ENCODE measurements around the gene IRX4.

Gene IRX4

GRCh38 chr5:1833264-1834021 is 49.3 kb downstream of the IRX4 start:
- no peak overlapping the region for H3K9ac ChIP-seq (ENCODE audit: low read length)
- H4K20me1 ChIP-seq (ENCODE audit: insufficient read depth, low read length) = no peaks in the 10 kb centered on the region
- DNase-seq = no peak
- no peak overlapping the region for H3K4me3 ChIP-seq (ENCODE audit: low read length)
- no peak overlapping the region for H3K27ac ChIP-seq (ENCODE audit: low read length)
- no peaks in the 10 kb centered on the region for H3K4me1 ChIP-seq (ENCODE audit: low read length)
- H3K27me3 ChIP-seq (replicated peaks; ENCODE audit: insufficient read depth, low read length) = peaks cover 26% of the 10 kb centered on the region
- H3K79me2 ChIP-seq (ENCODE audit: low read length) = no peaks in the 10 kb centered on the region
- H3K9me2 ChIP-seq (replicated peaks; ENCODE audit: insufficient read depth, low read length) = no peaks in the 10 kb centered on the region
- no peak for TF ChIP-seq CTCF (IDR thresholded peaks at IDR 0.05; ENCODE audit: low read length)
- TF ChIP-seq EZH2phosphoT487 (IDR thresholded peaks at IDR 0.05; ENCODE audit: low read length) = no peak
- TF ChIP-seq EZH2 (optimal IDR thresholded peaks at IDR 0.05; ENCODE audit: low read depth, low read length) = no peak
- no peaks in the 10 kb centered on the region for H3K9me3 ChIP-seq (replicated peaks; ENCODE audit: insufficient read depth, low read length)
- no peaks in the 10 kb centered on the region for H3F3A ChIP-seq (ENCODE audit: insufficient read depth, low read length)
- H3K36me3 ChIP-seq (replicated peaks; ENCODE audit: insufficient read depth, low read length) = no peaks in the 10 kb centered on the region
- no peak overlapping the region for H2AFZ ChIP-seq (ENCODE audit: low read length)
- H3K4me2 ChIP-seq (ENCODE audit: low read depth, low read length) = no peak overlapping the region

DNA sequence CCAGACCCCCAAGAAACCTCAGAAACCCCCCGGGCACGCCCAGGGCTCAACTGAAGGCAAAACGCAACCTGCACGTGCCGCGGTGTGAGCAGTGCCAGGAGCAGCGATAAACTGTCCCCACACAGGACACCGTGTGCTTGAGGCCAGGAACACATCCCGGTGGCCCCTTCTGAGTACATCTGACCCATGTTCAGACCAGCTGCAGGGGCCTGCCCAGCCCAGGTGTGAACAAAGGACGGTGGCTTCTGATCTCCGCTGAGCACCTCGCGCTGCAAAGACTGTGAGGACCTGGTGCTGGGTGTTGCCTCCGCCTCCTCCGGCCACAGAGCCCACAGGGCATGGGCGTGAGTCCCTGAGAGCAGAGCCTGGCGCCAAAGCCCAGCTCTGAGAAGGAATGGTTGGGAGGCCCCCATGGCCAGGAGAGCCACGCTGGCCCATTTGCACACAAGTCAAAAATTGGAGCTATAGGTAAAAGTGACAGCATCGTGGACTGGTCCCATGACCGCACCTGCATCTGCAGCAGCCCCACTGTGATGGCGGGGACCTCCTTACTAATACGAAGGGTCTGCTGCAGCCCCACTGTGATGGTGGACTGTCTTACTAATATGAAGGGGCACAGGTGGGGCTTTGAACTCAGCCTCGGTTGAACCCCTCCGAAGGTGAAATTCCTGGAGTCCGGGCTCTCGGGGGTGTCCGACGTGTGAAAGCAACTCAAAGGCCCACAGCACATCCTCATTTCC is 50.0 kb downstream of the IRX4 start:
- Histone ChIP-seq H3K79me2 (ENCODE audit: low read length) (no peaks in the 10 kb centered on the region), H3K9me3 (replicated peaks; ENCODE audit: insufficient read depth, low read length) (no peaks in the 10 kb centered on the region), H2AFZ (ENCODE audit: low read length) (no peak overlapping the region), H3K4me2 (ENCODE audit: low read depth, low read length) (no peak overlapping the region), H3K36me3 (replicated peaks; ENCODE audit: insufficient read depth, low read length) (no peaks in the 10 kb centered on the region), H4K20me1 (ENCODE audit: insufficient read depth, low read length) (no peaks in the 10 kb centered on the region), H3K4me1 (ENCODE audit: low read length) (no peaks in the 10 kb centered on the region), H3F3A (ENCODE audit: insufficient read depth, low read length) (no peaks in the 10 kb centered on the region), H3K4me3 (ENCODE audit: low read length) (no peak overlapping the region), H3K9me2 (replicated peaks; ENCODE audit: insufficient read depth, low read length) (no peaks in the 10 kb centered on the region), H3K9ac (ENCODE audit: low read length) (no peak overlapping the region), H3K27me3 (replicated peaks; ENCODE audit: insufficient read depth, low read length) (peaks cover 26% of the 10 kb centered on the region), H3K27ac (ENCODE audit: low read length) (no peak overlapping the region)
- DNase-seq = no peak
- TF ChIP-seq CTCF (IDR thresholded peaks at IDR 0.05; ENCODE audit: low read length) = no peak
- no peak for TF ChIP-seq EZH2 (optimal IDR thresholded peaks at IDR 0.05; ENCODE audit: low read depth, low read length)
- no peak for TF ChIP-seq EZH2phosphoT487 (IDR thresholded peaks at IDR 0.05; ENCODE audit: low read length)

DNA sequence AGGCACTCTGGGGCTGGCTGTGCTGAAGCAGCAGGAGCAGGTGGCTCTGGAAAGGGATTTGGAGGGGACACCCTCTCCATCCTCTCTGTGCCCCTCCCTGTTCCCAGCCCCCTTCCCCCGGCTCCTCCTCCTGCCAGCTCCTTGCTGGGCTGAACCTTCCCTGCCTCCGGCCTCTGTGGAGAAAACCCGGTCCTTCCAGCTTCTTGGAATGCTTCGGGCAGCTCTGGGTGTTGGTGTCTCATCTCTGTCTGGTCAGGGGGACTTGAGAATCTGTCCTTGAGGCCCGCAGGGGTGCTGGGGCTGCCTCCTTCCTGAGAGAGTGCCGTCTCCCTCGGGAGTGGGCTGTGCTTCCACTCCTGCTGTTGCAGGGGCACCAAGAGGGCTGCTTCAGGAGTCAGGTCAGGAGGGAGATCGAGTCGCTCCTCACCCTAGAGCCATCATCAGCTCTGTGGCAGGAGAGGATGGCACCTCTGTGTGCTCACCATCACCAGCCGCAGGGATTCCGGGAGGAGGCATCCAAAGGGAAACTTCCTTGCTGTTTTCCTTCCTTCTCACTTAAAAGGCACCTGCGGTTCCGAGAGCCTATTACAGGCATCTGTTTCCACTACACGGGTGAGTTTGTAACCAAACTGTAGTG is 50.9 kb downstream of the IRX4 start:
- Histone ChIP-seq H3K4me1 (ENCODE audit: low read length) (no peaks in the 10 kb centered on the region), H4K20me1 (ENCODE audit: insufficient read depth, low read length) (no peaks in the 10 kb centered on the region), H3F3A (ENCODE audit: insufficient read depth, low read length) (no peaks in the 10 kb centered on the region), H2AFZ (ENCODE audit: low read length) (no peak overlapping the region), H3K4me2 (ENCODE audit: low read depth, low read length) (no peak overlapping the region), H3K9ac (ENCODE audit: low read length) (no peak overlapping the region), H3K9me2 (replicated peaks; ENCODE audit: insufficient read depth, low read length) (no peaks in the 10 kb centered on the region), H3K79me2 (ENCODE audit: low read length) (no peaks in the 10 kb centered on the region), H3K27me3 (replicated peaks; ENCODE audit: insufficient read depth, low read length) (peaks cover 20% of the 10 kb centered on the region), H3K36me3 (replicated peaks; ENCODE audit: insufficient read depth, low read length) (no peaks in the 10 kb centered on the region), H3K9me3 (replicated peaks; ENCODE audit: insufficient read depth, low read length) (no peaks in the 10 kb centered on the region), H3K4me3 (ENCODE audit: low read length) (no peak overlapping the region), H3K27ac (ENCODE audit: low read length) (no peak overlapping the region)
- TF ChIP-seq EZH2phosphoT487 (IDR thresholded peaks at IDR 0.05; ENCODE audit: low read length) (no peak), CTCF (IDR thresholded peaks at IDR 0.05; ENCODE audit: low read length) (no peak), EZH2 (optimal IDR thresholded peaks at IDR 0.05; ENCODE audit: low read depth, low read length) (no peak)
- no peak for DNase-seq

Measured in MM.1S (cell line).